ENCODE measurements around the gene AP3M1.

DNA sequence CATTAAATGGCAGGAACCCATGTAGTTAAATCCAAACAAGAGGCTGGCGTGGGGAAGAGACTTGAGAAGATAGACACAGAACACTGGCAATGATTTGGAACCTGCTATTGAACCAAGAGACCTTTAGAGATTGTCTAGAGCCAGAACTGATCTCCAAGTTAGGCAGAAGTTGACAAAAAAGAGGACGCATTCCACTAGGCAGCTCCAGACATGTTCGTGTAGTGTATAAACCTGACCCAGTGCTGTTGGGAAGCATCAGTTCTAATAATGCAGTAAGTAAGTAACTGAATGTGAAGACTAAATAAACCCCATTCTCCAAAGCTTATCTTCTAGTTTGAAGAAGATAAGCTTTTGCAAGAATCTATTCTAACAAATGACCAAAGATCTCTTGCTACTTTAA lies 50.8 kb downstream of the AP3M1 start:
- TF ChIP-seq, protein P1, sequence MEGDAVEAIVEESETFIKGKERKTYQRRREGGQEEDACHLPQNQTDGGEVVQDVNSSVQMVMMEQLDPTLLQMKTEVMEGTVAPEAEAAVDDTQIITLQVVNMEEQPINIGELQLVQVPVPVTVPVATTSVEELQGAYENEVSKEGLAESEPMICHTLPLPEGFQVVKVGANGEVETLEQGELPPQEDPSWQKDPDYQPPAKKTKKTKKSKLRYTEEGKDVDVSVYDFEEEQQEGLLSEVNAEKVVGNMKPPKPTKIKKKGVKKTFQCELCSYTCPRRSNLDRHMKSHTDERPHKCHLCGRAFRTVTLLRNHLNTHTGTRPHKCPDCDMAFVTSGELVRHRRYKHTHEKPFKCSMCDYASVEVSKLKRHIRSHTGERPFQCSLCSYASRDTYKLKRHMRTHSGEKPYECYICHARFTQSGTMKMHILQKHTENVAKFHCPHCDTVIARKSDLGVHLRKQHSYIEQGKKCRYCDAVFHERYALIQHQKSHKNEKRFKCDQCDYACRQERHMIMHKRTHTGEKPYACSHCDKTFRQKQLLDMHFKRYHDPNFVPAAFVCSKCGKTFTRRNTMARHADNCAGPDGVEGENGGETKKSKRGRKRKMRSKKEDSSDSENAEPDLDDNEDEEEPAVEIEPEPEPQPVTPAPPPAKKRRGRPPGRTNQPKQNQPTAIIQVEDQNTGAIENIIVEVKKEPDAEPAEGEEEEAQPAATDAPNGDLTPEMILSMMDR (tag by site-specific recombination; IDR thresholded peaks at IDR 0.05): no peak
- TF ChIP-seq, protein P2, sequence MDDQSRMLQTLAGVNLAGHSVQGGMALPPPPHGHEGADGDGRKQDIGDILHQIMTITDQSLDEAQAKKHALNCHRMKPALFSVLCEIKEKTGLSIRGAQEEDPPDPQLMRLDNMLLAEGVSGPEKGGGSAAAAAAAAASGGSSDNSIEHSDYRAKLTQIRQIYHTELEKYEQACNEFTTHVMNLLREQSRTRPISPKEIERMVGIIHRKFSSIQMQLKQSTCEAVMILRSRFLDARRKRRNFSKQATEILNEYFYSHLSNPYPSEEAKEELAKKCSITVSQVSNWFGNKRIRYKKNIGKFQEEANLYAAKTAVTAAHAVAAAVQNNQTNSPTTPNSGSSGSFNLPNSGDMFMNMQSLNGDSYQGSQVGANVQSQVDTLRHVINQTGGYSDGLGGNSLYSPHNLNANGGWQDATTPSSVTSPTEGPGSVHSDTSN (CRISPR knock-in tag; IDR thresholded peaks at IDR 0.05): no peak
- no peak for TF ChIP-seq ZNF558 (tag by site-specific recombination; IDR thresholded peaks at IDR 0.05)
- TF ChIP-seq ZBTB8A (tag by site-specific recombination; IDR thresholded peaks at IDR 0.05): no peak
- TF ChIP-seq, protein P3, sequence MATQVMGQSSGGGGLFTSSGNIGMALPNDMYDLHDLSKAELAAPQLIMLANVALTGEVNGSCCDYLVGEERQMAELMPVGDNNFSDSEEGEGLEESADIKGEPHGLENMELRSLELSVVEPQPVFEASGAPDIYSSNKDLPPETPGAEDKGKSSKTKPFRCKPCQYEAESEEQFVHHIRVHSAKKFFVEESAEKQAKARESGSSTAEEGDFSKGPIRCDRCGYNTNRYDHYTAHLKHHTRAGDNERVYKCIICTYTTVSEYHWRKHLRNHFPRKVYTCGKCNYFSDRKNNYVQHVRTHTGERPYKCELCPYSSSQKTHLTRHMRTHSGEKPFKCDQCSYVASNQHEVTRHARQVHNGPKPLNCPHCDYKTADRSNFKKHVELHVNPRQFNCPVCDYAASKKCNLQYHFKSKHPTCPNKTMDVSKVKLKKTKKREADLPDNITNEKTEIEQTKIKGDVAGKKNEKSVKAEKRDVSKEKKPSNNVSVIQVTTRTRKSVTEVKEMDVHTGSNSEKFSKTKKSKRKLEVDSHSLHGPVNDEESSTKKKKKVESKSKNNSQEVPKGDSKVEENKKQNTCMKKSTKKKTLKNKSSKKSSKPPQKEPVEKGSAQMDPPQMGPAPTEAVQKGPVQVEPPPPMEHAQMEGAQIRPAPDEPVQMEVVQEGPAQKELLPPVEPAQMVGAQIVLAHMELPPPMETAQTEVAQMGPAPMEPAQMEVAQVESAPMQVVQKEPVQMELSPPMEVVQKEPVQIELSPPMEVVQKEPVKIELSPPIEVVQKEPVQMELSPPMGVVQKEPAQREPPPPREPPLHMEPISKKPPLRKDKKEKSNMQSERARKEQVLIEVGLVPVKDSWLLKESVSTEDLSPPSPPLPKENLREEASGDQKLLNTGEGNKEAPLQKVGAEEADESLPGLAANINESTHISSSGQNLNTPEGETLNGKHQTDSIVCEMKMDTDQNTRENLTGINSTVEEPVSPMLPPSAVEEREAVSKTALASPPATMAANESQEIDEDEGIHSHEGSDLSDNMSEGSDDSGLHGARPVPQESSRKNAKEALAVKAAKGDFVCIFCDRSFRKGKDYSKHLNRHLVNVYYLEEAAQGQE (tag by site-specific recombination; IDR thresholded peaks at IDR 0.05): no peak
- no peak for TF ChIP-seq ZNF76 (tag by site-specific recombination; IDR thresholded peaks at IDR 0.05; ENCODE audit: borderline replicate concordance, low read depth)
- TF ChIP-seq, protein P4, sequence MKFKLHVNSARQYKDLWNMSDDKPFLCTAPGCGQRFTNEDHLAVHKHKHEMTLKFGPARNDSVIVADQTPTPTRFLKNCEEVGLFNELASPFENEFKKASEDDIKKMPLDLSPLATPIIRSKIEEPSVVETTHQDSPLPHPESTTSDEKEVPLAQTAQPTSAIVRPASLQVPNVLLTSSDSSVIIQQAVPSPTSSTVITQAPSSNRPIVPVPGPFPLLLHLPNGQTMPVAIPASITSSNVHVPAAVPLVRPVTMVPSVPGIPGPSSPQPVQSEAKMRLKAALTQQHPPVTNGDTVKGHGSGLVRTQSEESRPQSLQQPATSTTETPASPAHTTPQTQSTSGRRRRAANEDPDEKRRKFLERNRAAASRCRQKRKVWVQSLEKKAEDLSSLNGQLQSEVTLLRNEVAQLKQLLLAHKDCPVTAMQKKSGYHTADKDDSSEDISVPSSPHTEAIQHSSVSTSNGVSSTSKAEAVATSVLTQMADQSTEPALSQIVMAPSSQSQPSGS (tag by site-specific recombination; IDR thresholded peaks at IDR 0.05; ENCODE audit: low read depth): no peak
- TF ChIP-seq ZEB2 (tag by site-specific recombination; IDR thresholded peaks at IDR 0.05): no peak
- no peak for TF ChIP-seq KLF1 (tag by site-specific recombination; IDR thresholded peaks at IDR 0.05)
- no peak for TF ChIP-seq ZNF335 (tag by site-specific recombination; conservative IDR thresholded peaks at IDR 0.05)
- no peak for TF ChIP-seq ZNF610 (tag by site-specific recombination; IDR thresholded peaks at IDR 0.05; ENCODE audit: borderline replicate concordance)
- TF ChIP-seq ZNF549 (tag by site-specific recombination; IDR thresholded peaks at IDR 0.05): no peak
